Measurements from ENCODE around the gene ZNFX1.

The ZNFX1 gene

GRCh38 chr20:49291200-49291599, 13.3 kb upstream of the ZNFX1 start:
- DNase-seq = no peak

GRCh38 chr20:49290608-49291191, 12.8 kb upstream of the ZNFX1 start:
- no peak for DNase-seq

DNA sequence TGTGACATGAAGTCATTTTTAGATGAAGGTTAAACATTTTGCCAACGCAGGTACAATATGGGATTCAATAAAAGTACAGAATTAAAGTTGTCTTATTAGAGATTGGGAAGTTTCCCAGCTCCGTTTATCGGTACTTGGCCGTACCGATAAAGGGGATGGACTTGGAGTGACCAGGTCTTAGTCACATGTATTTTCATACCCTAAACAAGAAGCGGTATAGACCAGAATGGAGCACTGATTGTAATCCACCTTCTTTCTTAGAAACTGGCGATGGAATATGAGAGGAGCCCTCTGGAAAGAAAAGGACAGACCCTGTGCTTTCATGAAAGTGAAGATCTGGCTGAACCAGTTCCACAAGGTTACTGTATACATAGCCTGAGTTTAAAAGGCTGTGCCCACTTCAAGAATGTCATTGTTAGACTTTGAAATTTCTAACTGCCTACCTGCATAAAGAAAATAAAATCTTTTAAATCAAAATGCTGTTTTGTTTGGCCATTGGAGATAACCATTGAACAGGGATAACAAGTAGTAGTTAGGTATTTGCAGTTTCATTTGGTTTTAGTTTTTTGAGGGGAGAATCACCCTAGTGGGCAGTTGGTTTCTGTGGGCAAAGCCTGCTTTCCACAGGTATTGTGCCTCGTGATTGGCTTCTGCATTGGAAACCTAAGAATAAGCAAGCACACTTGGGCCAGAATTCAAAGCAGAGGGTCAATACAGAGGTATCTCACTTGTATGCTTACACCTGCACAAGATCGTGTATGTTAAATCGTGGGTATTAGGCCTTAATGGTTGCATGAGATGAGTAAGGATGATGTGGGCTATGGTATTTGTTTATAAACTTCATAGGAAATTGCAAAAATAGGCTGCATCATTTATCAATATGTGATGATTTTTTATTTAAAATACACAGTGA, 11.2 kb upstream of the ZNFX1 start:
- DNase-seq = no peak

DNA sequence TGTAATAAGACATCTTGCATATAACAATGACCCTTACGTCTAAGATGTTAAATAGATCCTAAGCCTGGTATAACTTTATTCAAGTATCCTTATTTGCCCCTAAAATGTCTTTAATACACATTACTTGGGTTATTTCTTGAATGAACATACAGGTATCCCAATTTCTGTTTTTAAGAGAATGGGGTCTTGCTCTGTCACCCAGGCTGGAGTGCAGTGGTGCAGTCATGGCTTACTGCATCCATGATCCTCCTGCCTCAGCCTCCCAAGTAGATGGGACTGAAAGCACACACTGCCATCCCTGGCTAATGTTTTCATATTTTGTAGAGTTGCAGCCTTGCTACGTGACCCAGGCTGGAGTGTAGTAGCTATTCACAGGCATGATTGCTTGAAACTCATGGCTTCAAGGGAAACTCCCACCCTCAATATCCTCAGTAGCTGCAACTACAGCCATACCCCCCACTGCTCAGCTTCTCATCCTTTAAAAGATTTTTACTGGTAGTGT, 10.4 kb upstream of the ZNFX1 start:
- no peak for DNase-seq

DNA sequence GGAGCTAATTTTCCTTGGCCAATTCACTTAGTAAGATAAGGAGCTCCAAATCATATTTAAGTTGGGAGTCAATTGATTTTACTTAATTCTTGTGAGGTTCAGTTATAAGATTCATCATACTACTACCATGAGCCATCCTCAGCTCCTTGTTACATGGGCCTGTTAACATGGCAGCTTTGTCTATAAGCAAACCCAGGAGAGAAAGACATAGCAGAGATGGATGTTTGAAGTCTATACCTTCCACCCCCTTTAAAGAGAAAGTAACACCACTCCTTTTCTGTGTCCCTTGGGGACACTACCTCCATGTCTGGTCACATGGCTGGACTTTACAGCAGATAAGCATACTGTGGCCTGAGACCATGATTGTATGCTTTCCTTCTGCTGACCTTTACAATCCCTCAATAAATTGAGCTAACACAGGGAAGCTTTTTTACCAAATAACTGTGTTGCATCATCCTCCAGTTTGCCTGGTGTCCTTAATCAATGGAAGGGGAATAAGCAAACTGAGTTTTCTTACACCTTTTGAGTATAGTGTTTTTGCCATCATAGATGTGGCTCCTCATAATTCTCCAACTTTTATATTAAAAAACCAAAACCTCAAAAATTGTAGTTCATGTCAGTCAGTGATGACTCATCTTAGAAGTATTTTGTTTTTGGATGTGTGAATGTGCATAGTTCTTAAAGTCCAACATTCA, 9.8 kb upstream of the ZNFX1 start:
- DNase-seq = no peak

DNA sequence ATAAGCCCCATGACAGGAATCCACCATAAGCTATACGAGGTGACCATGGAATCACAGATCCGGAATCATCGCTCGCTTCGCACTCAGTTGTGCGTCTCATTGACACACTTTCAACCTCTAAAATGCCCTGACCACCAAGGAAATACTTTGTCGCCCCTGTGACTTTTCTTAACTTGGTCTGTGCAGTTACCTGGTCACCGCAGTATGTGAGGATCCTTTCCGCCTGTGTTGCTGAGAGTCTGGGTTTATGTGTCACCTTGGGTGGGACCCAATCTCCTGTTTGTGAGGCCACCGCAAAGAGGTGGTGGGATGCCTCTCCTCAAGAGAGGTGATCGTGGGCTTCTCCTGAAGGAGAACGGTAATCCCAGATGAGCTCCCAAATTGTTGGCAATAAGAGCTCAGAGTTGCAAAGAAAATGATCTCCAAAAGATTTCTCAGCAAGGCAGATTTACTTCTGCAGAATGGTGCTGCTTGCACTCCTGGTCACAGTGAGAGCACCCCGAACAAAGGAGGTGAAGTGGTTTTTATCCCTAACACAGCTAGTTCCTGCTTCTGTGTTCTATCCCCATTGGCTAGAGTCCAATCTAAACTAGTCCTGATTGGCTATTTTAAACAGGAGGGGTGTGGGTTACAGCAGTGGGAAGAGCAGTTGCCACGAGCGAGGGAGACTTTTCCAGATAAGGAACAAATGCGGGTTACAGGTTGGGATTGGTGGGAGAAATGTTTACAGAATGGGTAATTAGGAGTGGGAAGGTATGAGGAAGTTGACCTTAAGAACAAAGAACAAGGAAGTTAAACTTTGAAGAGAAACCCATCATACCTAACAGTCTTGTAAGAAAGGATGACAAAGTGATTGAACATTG, 9.1 kb upstream of the ZNFX1 start:
- no peak for DNase-seq

GRCh38 chr20:49285813-49286494, 8.1 kb upstream of the ZNFX1 start:
- DNase-seq = no peak

GRCh38 chr20:49285233-49285668, 7.4 kb upstream of the ZNFX1 start:
- no peak for DNase-seq

DNA sequence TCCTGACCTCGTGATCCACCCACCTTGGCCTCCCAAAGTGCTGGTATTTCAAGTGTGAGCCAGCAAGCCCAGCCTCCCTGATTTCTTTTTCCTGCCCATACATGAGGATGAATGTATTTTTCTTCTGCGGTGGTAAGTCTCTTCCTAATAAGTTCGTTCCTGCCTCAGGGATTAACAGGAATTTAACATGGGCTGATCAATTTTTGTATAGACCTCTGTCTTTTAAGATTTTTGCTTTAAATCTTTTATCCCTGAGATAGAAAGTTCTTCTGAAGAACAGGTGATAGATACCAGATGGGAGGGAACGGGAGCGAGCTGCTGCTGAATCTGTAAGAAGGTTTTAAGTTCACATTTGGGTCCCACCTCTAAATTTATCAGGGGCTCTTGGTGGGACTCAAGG, 7.0 kb upstream of the ZNFX1 start:
- no peak for DNase-seq

DNA sequence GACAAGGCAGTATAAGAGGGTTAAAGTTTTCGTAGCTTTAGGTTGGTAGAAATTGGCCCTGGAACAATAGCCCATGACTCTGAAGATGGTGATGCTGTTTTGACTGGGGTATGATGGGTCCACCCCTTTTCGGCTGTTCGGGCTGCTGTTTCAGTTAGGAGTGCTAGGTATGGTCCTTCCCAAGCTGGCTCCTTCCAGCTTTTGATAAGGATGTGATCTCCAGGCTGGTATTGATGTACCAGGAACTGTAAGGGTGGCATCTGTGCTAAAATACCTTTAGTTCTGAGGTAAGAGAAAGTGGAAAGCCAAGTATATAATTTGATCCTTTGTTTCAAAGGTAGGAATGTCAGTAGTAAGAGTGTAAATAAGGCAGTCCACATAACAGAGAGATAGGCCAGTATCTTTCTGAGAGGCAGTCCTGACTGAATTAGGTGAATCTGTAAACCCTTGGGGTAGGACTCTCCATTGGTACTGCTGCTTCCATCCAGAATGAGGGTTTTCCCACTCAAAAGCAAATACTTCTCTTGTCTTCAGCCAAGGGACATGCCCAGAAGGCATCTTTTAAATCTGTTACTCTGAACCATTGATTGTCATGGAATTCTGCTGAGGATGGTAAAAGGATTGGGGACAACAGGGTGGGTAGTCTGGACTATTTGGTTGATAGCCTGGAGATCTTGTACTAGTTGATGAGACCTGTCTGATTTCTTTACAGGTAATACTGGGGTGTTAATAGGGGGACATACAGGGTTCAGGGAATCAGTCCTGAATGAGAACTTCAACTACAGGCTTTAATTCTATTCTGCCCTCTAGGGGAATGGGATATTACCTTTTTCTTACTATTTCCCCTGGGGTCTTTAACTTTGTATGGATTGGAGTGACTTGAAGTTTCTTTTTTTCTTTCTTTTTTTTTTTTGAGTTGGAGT, 6.1 kb upstream of the ZNFX1 start:
- DNase-seq = no peak

- no peak for DNase-seq
Measured at GRCh38 chr20:49283176-49283702, 5.4 kb upstream of the ZNFX1 start.

- DNase-seq = no peak
Measured at GRCh38 chr20:49282584-49283171, 4.8 kb upstream of the ZNFX1 start.

GRCh38 chr20:49281913-49282467, 4.1 kb upstream of the ZNFX1 start:
- DNase-seq = no peak

DNA sequence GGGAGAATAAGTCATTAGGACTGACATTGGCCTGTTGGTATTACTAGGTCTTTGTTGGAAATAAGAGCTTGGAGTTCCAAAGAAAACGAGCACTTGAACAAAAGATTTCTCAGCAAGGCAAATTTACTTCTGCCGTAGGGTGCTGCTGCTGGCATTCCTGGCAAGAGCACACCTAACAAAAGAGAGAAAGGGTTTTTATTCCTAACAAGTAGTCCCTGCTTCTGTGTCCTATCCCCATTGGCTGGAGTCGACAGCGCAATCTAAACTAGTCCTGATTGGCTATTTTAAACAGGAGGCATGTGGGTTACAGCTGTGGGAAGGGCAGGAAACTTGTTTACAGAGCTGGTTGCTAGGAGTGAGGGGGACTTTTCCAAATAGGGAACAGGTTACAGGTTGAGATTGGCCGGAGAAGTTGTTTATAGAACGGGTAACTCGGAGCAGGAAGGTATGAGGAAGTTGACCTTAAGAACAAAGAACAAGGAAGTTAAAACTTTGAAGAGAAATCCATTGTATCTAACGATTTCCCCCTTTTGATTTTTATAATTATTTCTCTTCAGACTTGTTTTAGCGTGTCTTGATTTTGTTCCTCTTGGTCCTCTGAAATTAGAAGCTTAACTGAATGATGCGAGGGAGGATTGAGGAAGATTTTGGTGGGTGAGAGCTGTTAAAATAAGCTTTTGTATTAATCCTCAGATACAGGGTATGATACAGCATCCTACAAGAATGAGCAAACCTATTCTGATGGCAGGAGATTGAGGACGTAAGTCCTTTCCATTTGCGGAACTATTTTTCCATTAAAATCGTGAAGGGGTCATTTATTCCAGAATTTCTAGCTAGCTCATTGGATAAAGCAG, 3.4 kb upstream of the ZNFX1 start:
- no peak for DNase-seq

- DNase-seq = no peak
Measured at GRCh38 chr20:49280463-49281058, 2.7 kb upstream of the ZNFX1 start.

DNA sequence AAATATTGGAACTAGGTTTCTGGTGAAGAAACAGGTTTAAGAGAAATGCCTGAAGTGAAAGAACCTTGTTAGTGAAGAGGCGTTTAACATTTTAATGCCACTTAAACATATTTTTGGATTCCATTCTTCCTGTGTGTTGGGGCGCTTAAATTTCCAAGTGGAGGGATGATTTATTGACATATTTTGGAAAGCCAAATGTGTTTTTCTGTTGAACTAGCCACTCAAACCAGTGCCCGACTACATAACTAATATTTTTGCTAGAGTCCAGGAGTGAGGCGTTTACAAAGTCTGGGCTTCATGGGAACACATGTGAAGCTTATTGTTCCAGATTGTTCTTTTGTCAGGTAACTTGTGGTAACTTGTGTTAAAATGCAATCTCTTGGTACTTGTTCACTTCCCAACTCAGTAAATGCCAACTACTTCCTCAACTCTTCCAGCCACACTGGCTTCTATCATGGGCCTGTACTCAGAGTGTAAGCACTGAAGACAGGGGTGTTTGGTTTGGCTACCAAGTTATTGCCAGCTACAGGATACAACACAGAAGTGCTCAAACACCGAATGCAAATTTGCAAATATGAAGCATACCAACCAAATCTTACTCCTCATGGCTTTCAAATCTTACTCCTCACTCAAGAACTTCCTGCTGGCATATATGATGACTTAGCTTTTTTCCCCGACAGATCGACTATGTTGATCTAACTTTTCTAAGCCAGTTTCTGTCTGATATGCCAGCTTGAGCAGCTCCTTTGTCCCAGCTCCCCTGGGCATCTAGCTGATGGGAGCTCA, 2.0 kb upstream of the ZNFX1 start:
- DNase-seq = no peak

GRCh38 chr20:49278818-49279676, 1.2 kb upstream of the ZNFX1 start:
- DNase-seq = no peak

Data from cortex of kidney (tissue), 1 donor.